ENCODE results near the gene GDA.

GDA gene

DNA sequence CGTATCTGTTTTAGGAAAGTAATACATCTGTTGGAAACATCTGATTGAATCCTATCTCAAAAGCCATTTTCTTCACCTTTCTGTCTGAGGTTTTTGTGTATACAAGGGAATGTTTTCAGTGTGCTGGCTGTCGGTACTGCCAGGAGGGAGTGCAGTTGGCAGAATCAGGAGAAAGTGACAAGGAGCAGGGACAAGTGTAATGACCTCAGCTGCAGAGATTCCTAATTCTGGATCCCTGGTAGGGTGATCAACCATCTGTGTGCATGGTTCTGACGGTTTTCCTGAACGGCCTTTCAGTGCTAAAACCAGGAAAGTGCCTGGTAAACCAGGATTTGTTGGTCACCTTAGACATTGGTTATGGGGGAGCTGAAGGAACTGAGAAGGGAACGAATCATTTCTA, 1.6 kb upstream of the GDA start:
- Histone ChIP-seq H3K27me3 (ENCODE audit: control insufficient read depth, low read length) (no peaks in the 10 kb centered on the region), H3K4me1 (ENCODE audit: control insufficient read depth, low read length) (no peaks in the 10 kb centered on the region), H3K4me3 (ENCODE audit: low read length) (no peak overlapping the region), H3K79me2 (ENCODE audit: control insufficient read depth, low read length) (no peaks in the 10 kb centered on the region), H3K9me2 (replicated peaks; ENCODE audit: control insufficient read depth, low read length) (no peaks in the 10 kb centered on the region), H3K27ac (ENCODE audit: low read depth, low read length) (no peak overlapping the region), H3K36me3 (ENCODE audit: control insufficient read depth, low read length) (no peaks in the 10 kb centered on the region), H3F3A (ENCODE audit: control insufficient read depth, insufficient read depth) (no peaks in the 10 kb centered on the region), H3K9me3 (ENCODE audit: control insufficient read depth, insufficient read depth, low read length) (no peaks in the 10 kb centered on the region), H3K4me2 (ENCODE audit: low read length) (no peak overlapping the region), H4K20me1 (ENCODE audit: control insufficient read depth, insufficient read depth, low read depth, low read length) (no peaks in the 10 kb centered on the region)
- TF ChIP-seq, protein P1, sequence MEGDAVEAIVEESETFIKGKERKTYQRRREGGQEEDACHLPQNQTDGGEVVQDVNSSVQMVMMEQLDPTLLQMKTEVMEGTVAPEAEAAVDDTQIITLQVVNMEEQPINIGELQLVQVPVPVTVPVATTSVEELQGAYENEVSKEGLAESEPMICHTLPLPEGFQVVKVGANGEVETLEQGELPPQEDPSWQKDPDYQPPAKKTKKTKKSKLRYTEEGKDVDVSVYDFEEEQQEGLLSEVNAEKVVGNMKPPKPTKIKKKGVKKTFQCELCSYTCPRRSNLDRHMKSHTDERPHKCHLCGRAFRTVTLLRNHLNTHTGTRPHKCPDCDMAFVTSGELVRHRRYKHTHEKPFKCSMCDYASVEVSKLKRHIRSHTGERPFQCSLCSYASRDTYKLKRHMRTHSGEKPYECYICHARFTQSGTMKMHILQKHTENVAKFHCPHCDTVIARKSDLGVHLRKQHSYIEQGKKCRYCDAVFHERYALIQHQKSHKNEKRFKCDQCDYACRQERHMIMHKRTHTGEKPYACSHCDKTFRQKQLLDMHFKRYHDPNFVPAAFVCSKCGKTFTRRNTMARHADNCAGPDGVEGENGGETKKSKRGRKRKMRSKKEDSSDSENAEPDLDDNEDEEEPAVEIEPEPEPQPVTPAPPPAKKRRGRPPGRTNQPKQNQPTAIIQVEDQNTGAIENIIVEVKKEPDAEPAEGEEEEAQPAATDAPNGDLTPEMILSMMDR (IDR thresholded peaks at IDR 0.05; ENCODE audit: low read depth, low read length, poor library complexity, severe bottlenecking) = no peak
- TF ChIP-seq EZH2phosphoT487 (IDR thresholded peaks at IDR 0.05; ENCODE audit: borderline replicate concordance, low read length) = no peak

GRCh38 chr9:72150127-72150526, 887 bp downstream of the GDA start:
- H3K4me2 ChIP-seq (ENCODE audit: low read length) = no peak overlapping the region
- peaks cover 8% of the 10 kb centered on the region for H3K4me1 ChIP-seq (ENCODE audit: control insufficient read depth, low read length)
- no peaks in the 10 kb centered on the region for H3K9me2 ChIP-seq (replicated peaks; ENCODE audit: control insufficient read depth, low read length)
- TF ChIP-seq, protein P1 (IDR thresholded peaks at IDR 0.05; ENCODE audit: low read depth, low read length, poor library complexity, severe bottlenecking) = no peak
- no peaks in the 10 kb centered on the region for H4K20me1 ChIP-seq (ENCODE audit: control insufficient read depth, insufficient read depth, low read depth, low read length)
- no peak overlapping the region for H3K4me3 ChIP-seq (ENCODE audit: low read length)
- no peaks in the 10 kb centered on the region for H3F3A ChIP-seq (ENCODE audit: control insufficient read depth, insufficient read depth)
- no peaks in the 10 kb centered on the region for H3K36me3 ChIP-seq (ENCODE audit: control insufficient read depth, low read length)
- H3K27me3 ChIP-seq (ENCODE audit: control insufficient read depth, low read length) = no peaks in the 10 kb centered on the region
- no peak overlapping the region for H3K27ac ChIP-seq (ENCODE audit: low read depth, low read length)
- H3K79me2 ChIP-seq (ENCODE audit: control insufficient read depth, low read length) = no peaks in the 10 kb centered on the region
- no peaks in the 10 kb centered on the region for H3K9me3 ChIP-seq (ENCODE audit: control insufficient read depth, insufficient read depth, low read length)

DNA sequence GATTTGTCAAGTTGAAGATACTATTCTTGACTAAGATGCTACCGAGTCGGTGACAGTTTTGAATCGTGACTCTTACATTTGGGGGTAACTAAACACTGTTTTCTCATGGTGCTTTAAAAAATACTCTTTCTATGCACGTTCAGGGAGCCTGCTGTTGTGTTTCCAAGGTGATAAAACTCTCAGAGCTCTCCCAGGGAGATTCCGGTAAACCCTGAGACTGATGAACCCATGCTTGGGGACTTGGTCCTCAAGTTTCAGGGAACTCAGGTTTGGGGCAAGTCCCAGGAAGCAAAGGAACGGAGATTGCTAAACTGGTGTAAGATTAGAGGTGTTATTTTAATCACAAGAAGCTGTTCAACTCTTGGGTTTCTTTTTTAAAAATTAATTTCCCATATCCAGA, 1.4 kb downstream of the GDA start:
- TF ChIP-seq, protein P1 (IDR thresholded peaks at IDR 0.05; ENCODE audit: low read depth, low read length, poor library complexity, severe bottlenecking) = no peak
- TF ChIP-seq EZH2phosphoT487 (IDR thresholded peaks at IDR 0.05; ENCODE audit: borderline replicate concordance, low read length) = no peak
- H3K36me3 ChIP-seq (ENCODE audit: control insufficient read depth, low read length) = no peaks in the 10 kb centered on the region
- H3K4me1 ChIP-seq (ENCODE audit: control insufficient read depth, low read length) = peaks cover 8% of the 10 kb centered on the region
- H3F3A ChIP-seq (ENCODE audit: control insufficient read depth, insufficient read depth) = no peaks in the 10 kb centered on the region
- H3K27me3 ChIP-seq (ENCODE audit: control insufficient read depth, low read length) = no peaks in the 10 kb centered on the region
- H3K4me2 ChIP-seq (ENCODE audit: low read length) = no peak overlapping the region
- H3K9me2 ChIP-seq (replicated peaks; ENCODE audit: control insufficient read depth, low read length) = no peaks in the 10 kb centered on the region
- H3K79me2 ChIP-seq (ENCODE audit: control insufficient read depth, low read length) = no peaks in the 10 kb centered on the region
- H4K20me1 ChIP-seq (ENCODE audit: control insufficient read depth, insufficient read depth, low read depth, low read length) = no peaks in the 10 kb centered on the region
- H3K27ac ChIP-seq (ENCODE audit: low read depth, low read length) = no peak overlapping the region
- H3K4me3 ChIP-seq (ENCODE audit: low read length) = no peak overlapping the region
- no peaks in the 10 kb centered on the region for H3K9me3 ChIP-seq (ENCODE audit: control insufficient read depth, insufficient read depth, low read length)

GRCh38 chr9:72151104-72151503, 1.9 kb downstream of the GDA start:
- Histone ChIP-seq H3K27me3 (ENCODE audit: control insufficient read depth, low read length) (no peaks in the 10 kb centered on the region), H3K4me1 (ENCODE audit: control insufficient read depth, low read length) (peaks cover 8% of the 10 kb centered on the region), H3K9me2 (replicated peaks; ENCODE audit: control insufficient read depth, low read length) (no peaks in the 10 kb centered on the region), H3K9me3 (ENCODE audit: control insufficient read depth, insufficient read depth, low read length) (no peaks in the 10 kb centered on the region), H3K4me2 (ENCODE audit: low read length) (no peak overlapping the region), H3K4me3 (ENCODE audit: low read length) (no peak overlapping the region), H3K36me3 (ENCODE audit: control insufficient read depth, low read length) (no peaks in the 10 kb centered on the region), H3K27ac (ENCODE audit: low read depth, low read length) (no peak overlapping the region), H3K79me2 (ENCODE audit: control insufficient read depth, low read length) (no peaks in the 10 kb centered on the region), H4K20me1 (ENCODE audit: control insufficient read depth, insufficient read depth, low read depth, low read length) (no peaks in the 10 kb centered on the region), H3F3A (ENCODE audit: control insufficient read depth, insufficient read depth) (no peaks in the 10 kb centered on the region)
- no peak for TF ChIP-seq EZH2phosphoT487 (IDR thresholded peaks at IDR 0.05; ENCODE audit: borderline replicate concordance, low read length)
- TF ChIP-seq, protein P1 (IDR thresholded peaks at IDR 0.05; ENCODE audit: low read depth, low read length, poor library complexity, severe bottlenecking) = no peak

Measured in DOHH2 (cell line).